B cell (primary cell): ENCODE results near the gene HOGA1. TPM values are rescaled to one million over a fixed set of nuclear protein-coding genes. Genes with fewer than 3 reads are reported as not detected.

ENCODE experiments used
- ATAC-seq: fragments of 200-7000 bp; cut with Tn5 transposase; one replicate; pipeline ENCODE4 v1.10.0; 2021; ENCODE audit warnings: low read depth, mild to moderate bottlenecking, moderate number of reproducible peaks, moderate library complexity
- CTCF ChIA-PET: fragments of 350-600 bp; sonication (Branson Sonifier 250); formaldehyde crosslinking; loops from one replicate; lab custom pipeline; 2021; ENCODE audit warnings: antibody characterized with exemption, inconsistent platforms; lab: Charles Lee
- POLR2A ChIA-PET: fragments of 350-600 bp; sonication (Branson Sonifier 250); formaldehyde crosslinking; loops from one replicate; lab custom pipeline; 2021; ENCODE audit warnings: antibody characterized with exemption; lab: Charles Lee
- DNase-seq: peaks from one replicate; pipeline ENCODE4 v3.0.0; 2013
- H2AFZ ChIP-seq: 2 replicates; pipeline ENCODE4 v1.6.1; 2012; ENCODE audit warnings: mild to moderate bottlenecking, low read depth, low read length; ENCODE audit not compliant: insufficient read depth, poor library complexity, severe bottlenecking
- H3K27ac ChIP-seq, 2 donors: 1 replicate in 1 of 2; 2 replicates in 1 of 2; pipeline ENCODE4 v1.5.1; 2012 to 2013; ENCODE audit warnings: low read length in 2 of 2, mild to moderate bottlenecking in 2 of 2, moderate library complexity in 1 of 2
- H3K27me3 ChIP-seq, 4 experiments: fragments of 200-600 bp in 1 of 4; sonication (generic) in 1 of 4; replicated peaks in 1 of 4; 1 replicate in 2 of 4; 2 replicates in 2 of 4; pipeline versions ENCODE4 v1.6.1 to v1.7.0; 2013 to 2016; ENCODE audit warnings: low read length in 3 of 4, mild to moderate bottlenecking in 2 of 4, mixed read lengths in 1 of 4, moderate library complexity in 1 of 4; ENCODE audit not compliant: insufficient read depth in 4 of 4, control insufficient read depth in 3 of 4; ENCODE audit errors: control extremely low read depth in 1 of 4
- H3K36me3 ChIP-seq, 2 experiments: replicated peaks in 1 of 2; 1 replicate in 1 of 2; 2 replicates in 1 of 2; pipeline versions ENCODE4 v1.6.1 to v1.7.1; 2013; ENCODE audit warnings: low read length in 1 of 2; ENCODE audit not compliant: insufficient read depth in 2 of 2, control insufficient read depth in 1 of 2; ENCODE audit errors: control extremely low read depth in 1 of 2, extremely low read depth in 1 of 2
- H3K4me1 ChIP-seq, 2 donors: fragments of 200-600 bp in 1 of 2; sonication (generic) in 1 of 2; 1 replicate in 1 of 2; 2 replicates in 1 of 2; pipeline versions ENCODE4 v1.5.1 to v1.6.1; 2013 to 2017; ENCODE audit warnings: low read length in 2 of 2; ENCODE audit not compliant: control insufficient read depth in 2 of 2, insufficient read depth in 2 of 2
- H3K4me2 ChIP-seq: replicated peaks from 2 replicates; pipeline ENCODE3; 2012; ENCODE audit warnings: mild to moderate bottlenecking, low read depth, low read length; ENCODE audit not compliant: poor library complexity, severe bottlenecking
- H3K4me3 ChIP-seq, 5 experiments: fragments of 200-600 bp in 1 of 5; sonication (generic) in 1 of 5; 1 replicate in 3 of 5; 2 replicates in 2 of 5; pipeline versions ENCODE4 v1.5.1 to v1.7.0; 2011 to 2016; ENCODE audit warnings: low read length in 4 of 5, mild to moderate bottlenecking in 4 of 5, low read depth in 2 of 5, control low read depth in 1 of 5, moderate library complexity in 1 of 5; ENCODE audit not compliant: insufficient read depth in 1 of 5; ENCODE audit errors: control extremely low read depth in 1 of 5, extremely low read depth in 1 of 5
- H3K79me2 ChIP-seq: fragments of 200-600 bp; sonication (generic); one replicate; pipeline ENCODE4 v1.6.0; 2016; ENCODE audit warnings: low read length; ENCODE audit not compliant: control insufficient read depth, insufficient read depth
- H3K9ac ChIP-seq: fragments of 200-600 bp; sonication (generic); 2 replicates; pipeline ENCODE4 v1.6.1; 2017; ENCODE audit warnings: mild to moderate bottlenecking, low read length, moderate library complexity
- H3K9me3 ChIP-seq, 3 donors: one replicate each; pipeline versions ENCODE4 v1.6.1 to v1.7.1; 2013; ENCODE audit warnings: low read length in 2 of 3; ENCODE audit not compliant: control insufficient read depth in 2 of 3, insufficient read depth in 1 of 3; ENCODE audit errors: control extremely low read depth in 1 of 3
- H4K20me1 ChIP-seq: 2 replicates; pipeline ENCODE4 v1.6.0; 2012; ENCODE audit warnings: mild to moderate bottlenecking, low read length; ENCODE audit not compliant: insufficient read depth, control insufficient read depth, poor library complexity, severe bottlenecking
- H3K27ac Mint-ChIP-seq: one replicate; pipeline ENCODE4 v1.8.0; 2021; ENCODE audit warnings: mixed read lengths
- H3K27me3 Mint-ChIP-seq: one replicate; pipeline ENCODE4 v1.8.0; 2021; ENCODE audit warnings: mixed read lengths
- H3K4me1 Mint-ChIP-seq: one replicate; pipeline ENCODE4 v1.8.0; 2021; ENCODE audit warnings: mixed read lengths
- H3K4me3 Mint-ChIP-seq: one replicate; pipeline ENCODE4 v1.8.0; 2021; ENCODE audit warnings: mixed read lengths
- H3K9me3 Mint-ChIP-seq: one replicate; pipeline ENCODE4 v1.8.0; 2022; ENCODE audit warnings: mixed read lengths; ENCODE audit not compliant: insufficient read depth
- EZH2 ChIP-seq: IDR thresholded peaks from 2 replicates; pipeline ENCODE4 v1.6.1; 2012; ENCODE audit warnings: borderline replicate concordance, low read depth, mild to moderate bottlenecking, moderate library complexity, low read length; ENCODE audit not compliant: insufficient read depth, poor library complexity, severe bottlenecking
- WGBS: methylation state at CpG from one replicate; pipeline ENCODE4 v1.1.5; 2013; ENCODE audit warnings: missing lambda C conversion rate; ENCODE audit not compliant: insufficient coverage; 5-methylcytosine and 5-hydroxymethylcytosine counted together
- intact Hi-C: fragments of 100-400 bp; cut with micrococcal nuclease; formaldehyde crosslinking; loops from one replicate; pipeline ENCODE4 v1.10.0; 2022
- polyA plus RNA-seq: library from polyadenylated mRNA; depleted of rRNA; stranded (reverse); fragments of >200 nt; gene quantifications from 2 replicates; pipeline ENCODE4 v1.2.3, GENCODE V29; 2012
- total RNA-seq, 2 donors: library from RNA; stranded (reverse); fragments of 120-200 nt in 1 of 2; gene quantifications; 1 replicate in 1 of 2; 2 replicates in 1 of 2; pipeline versions ENCODE4 v1.2.3 to v1.2.4, GENCODE V29; 2013 to 2022
- TF ChIP-seq, protein P1 (sequence below): fragments of 200-600 bp; IDR thresholded peaks from one replicate; pipeline ENCODE4 v1.8.0; 2022; ENCODE audit warnings: antibody characterized with exemption, mild to moderate bottlenecking

The HOGA1 gene
- total and polyA plus RNA-seq, 2 donors (not counting 1 experiment from before 2014, with no cell fraction given): not detected

DNA sequence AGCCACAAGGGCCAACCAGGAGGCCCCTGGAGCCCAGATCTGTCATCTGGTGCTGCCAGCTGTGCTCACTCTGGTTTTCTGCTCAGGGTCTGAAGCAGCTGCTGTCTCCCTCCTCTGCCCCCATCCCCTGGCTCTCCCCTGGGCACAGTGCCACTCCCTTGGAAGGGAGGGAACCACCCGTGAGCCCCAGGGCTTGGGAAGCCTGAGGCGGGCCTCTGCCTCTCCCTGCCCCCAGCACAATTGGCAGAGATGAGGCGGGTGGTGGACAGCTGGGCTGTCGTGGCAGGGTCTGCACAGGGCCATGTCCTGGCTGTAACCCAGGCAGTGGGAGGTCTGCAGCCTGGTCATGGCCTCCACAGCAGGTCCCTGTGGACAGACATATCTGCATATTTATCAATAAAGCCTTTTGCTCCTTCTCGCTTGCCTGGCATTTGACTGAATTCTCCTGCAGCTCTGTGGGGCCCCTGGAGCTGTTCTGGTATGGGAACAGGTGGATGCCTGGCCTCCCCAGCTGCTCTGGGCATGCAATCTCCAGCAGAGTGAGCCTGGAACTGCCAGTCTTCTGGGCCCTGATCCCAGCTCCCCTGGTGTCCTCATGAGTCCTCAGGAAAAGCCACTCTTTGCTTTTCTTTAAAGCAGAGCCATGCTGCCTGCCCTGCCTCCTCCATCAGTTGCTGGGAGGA, 13.3 kb upstream of the HOGA1 start:
- no peak overlapping the region for H2AFZ ChIP-seq
- no peaks in the 10 kb centered on the region for H3K27me3 Mint-ChIP-seq

DNA sequence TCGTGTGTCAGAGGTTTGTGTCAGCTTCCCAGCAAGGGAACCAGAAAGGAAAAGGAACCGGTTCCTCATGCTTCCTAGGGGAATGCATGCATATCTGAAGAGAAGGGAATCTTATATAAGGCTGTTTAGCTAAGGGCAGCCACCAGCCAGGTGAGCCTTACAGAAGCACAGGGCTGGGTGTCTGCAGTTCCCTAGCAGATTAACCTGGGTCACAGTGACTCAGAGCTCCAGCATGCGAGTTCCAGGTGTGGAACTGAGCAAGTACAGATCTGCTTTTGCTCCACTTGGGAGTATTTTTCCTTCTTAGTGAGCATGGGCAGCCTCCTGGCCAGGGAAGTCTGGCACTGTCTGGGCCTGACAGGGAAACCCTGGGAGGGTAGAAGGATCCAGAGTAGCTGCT, 12.6 kb upstream of the HOGA1 start:
- Histone ChIP-seq H3K27ac (no peak overlapping the region), H4K20me1 (no peaks in the 10 kb centered on the region), H3K9me3 (no peaks in the 10 kb centered on the region), H3K4me1 (no peaks in the 10 kb centered on the region), H3K4me2 (no peak overlapping the region), H3K9ac (no peak overlapping the region), H3K27me3 (no peaks in the 10 kb centered on the region), H3K36me3 (no peaks in the 10 kb centered on the region), H3K79me2 (no peaks in the 10 kb centered on the region), H3K4me3 (no peak overlapping the region), H2AFZ (no peak overlapping the region)
- intact Hi-C loops: no loop called here
- DNase-seq (no peak), ATAC-seq (no peak)
- H3K9me3 Mint-ChIP-seq: no peaks in the 10 kb centered on the region
- no peak overlapping the region for H3K27ac Mint-ChIP-seq
- ChIA-PET CTCF (interaction anchor here (0.6 to 2.3 kb wide), 18 partner anchors 10 to 470 kb away, joined by 3 to 13 read pairs (median 3); partner anchors contain the start of genes AVPI1 and HOGA1), POLR2A (no interaction called here)
- 96% methylated on average over 3 of the region's 3 CpGs for WGBS
- no peak overlapping the region for H3K4me3 Mint-ChIP-seq
- TF ChIP-seq, protein P1, sequence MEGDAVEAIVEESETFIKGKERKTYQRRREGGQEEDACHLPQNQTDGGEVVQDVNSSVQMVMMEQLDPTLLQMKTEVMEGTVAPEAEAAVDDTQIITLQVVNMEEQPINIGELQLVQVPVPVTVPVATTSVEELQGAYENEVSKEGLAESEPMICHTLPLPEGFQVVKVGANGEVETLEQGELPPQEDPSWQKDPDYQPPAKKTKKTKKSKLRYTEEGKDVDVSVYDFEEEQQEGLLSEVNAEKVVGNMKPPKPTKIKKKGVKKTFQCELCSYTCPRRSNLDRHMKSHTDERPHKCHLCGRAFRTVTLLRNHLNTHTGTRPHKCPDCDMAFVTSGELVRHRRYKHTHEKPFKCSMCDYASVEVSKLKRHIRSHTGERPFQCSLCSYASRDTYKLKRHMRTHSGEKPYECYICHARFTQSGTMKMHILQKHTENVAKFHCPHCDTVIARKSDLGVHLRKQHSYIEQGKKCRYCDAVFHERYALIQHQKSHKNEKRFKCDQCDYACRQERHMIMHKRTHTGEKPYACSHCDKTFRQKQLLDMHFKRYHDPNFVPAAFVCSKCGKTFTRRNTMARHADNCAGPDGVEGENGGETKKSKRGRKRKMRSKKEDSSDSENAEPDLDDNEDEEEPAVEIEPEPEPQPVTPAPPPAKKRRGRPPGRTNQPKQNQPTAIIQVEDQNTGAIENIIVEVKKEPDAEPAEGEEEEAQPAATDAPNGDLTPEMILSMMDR: no peak
- no peaks in the 10 kb centered on the region for H3K27me3 Mint-ChIP-seq
- no peaks in the 10 kb centered on the region for H3K4me1 Mint-ChIP-seq

More for the DNA sequence above, 13.3 kb upstream of the HOGA1 start:
- Mint-ChIP-seq H3K4me1 (no peaks in the 10 kb centered on the region), H3K9me3 (no peaks in the 10 kb centered on the region), H3K27ac (no peak overlapping the region), H3K4me3 (no peak overlapping the region)
- intact Hi-C loops: no loop called here
- no peak overlapping the region for H3K9ac ChIP-seq
- ChIA-PET CTCF (interaction anchor here (0.9 to 2.3 kb wide), 7 partner anchors 10 to 160 kb away, joined by 3 to 13 read pairs (median 4); partner anchors contain the start of gene AVPI1), POLR2A (no interaction called here)
- no peaks in the 10 kb centered on the region for H3K79me2 ChIP-seq
- H3K9me3 ChIP-seq: no peaks in the 10 kb centered on the region
- no peaks in the 10 kb centered on the region for H3K4me1 ChIP-seq
- no peak for TF ChIP-seq EZH2
- TF ChIP-seq, protein P1: no peak
- H3K4me3 ChIP-seq: no peak overlapping the region
- H3K4me2 ChIP-seq: no peak overlapping the region
- H4K20me1 ChIP-seq: no peaks in the 10 kb centered on the region
- H3K27ac ChIP-seq: no peak overlapping the region
- 94% methylated on average over 4 of the region's 5 CpGs for WGBS
- ATAC-seq (no peak), DNase-seq (no peak)
- H3K27me3 ChIP-seq: no peaks in the 10 kb centered on the region
- no peaks in the 10 kb centered on the region for H3K36me3 ChIP-seq
